ENCODE data around the gene MTURN.

- TF ChIP-seq POLR2A (IDR thresholded peaks at IDR 0.05) = no peak
- TF ChIP-seq, protein P1, sequence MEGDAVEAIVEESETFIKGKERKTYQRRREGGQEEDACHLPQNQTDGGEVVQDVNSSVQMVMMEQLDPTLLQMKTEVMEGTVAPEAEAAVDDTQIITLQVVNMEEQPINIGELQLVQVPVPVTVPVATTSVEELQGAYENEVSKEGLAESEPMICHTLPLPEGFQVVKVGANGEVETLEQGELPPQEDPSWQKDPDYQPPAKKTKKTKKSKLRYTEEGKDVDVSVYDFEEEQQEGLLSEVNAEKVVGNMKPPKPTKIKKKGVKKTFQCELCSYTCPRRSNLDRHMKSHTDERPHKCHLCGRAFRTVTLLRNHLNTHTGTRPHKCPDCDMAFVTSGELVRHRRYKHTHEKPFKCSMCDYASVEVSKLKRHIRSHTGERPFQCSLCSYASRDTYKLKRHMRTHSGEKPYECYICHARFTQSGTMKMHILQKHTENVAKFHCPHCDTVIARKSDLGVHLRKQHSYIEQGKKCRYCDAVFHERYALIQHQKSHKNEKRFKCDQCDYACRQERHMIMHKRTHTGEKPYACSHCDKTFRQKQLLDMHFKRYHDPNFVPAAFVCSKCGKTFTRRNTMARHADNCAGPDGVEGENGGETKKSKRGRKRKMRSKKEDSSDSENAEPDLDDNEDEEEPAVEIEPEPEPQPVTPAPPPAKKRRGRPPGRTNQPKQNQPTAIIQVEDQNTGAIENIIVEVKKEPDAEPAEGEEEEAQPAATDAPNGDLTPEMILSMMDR (IDR thresholded peaks at IDR 0.05) = no peak
Measured at GRCh38 chr7:30117896-30118295, 16.9 kb upstream of the MTURN start.
